WERI-Rb-1 (cell line): Measurements from ENCODE around the gene PRCP.

Experiments used
- DNase-seq: peaks from one replicate; pipeline ENCODE4 v3.0.0-alpha.2; 2020
- H3K27ac ChIP-seq: fragments of 250-450 bp; sonication (Bioruptor Pico); 2 replicates; pipeline ENCODE4 v1.5.1; 2020; ENCODE audit warnings: mild to moderate bottlenecking, moderate library complexity
- H3K27me3 ChIP-seq: fragments of 250-450 bp; sonication (Bioruptor Pico); 2 replicates; pipeline ENCODE4 v1.5.1; 2021; ENCODE audit warnings: mild to moderate bottlenecking, low read depth, moderate library complexity; ENCODE audit not compliant: insufficient read depth, severe bottlenecking
- H3K36me3 ChIP-seq: fragments of 250-450 bp; sonication (Bioruptor Pico); 2 replicates; pipeline ENCODE4 v1.5.1; 2020; ENCODE audit warnings: mild to moderate bottlenecking, moderate library complexity
- H3K4me3 ChIP-seq: 2 replicates; pipeline ENCODE4 v1.5.1; 2011; ENCODE audit warnings: low read depth, mild to moderate bottlenecking, control low read depth, low read length
- H3K9me3 ChIP-seq: fragments of 250-450 bp; sonication (Bioruptor Pico); 2 replicates; pipeline ENCODE4 v1.5.1; 2021; ENCODE audit warnings: mild to moderate bottlenecking, moderate library complexity; ENCODE audit not compliant: severe bottlenecking
- TF ChIP-seq, protein P1 (sequence below): IDR thresholded peaks from 2 replicates; pipeline ENCODE4 v1.5.1; 2011; ENCODE audit warnings: low read depth, mild to moderate bottlenecking, control low read depth, inconsistent platforms, low read length

Gene PRCP

DNA sequence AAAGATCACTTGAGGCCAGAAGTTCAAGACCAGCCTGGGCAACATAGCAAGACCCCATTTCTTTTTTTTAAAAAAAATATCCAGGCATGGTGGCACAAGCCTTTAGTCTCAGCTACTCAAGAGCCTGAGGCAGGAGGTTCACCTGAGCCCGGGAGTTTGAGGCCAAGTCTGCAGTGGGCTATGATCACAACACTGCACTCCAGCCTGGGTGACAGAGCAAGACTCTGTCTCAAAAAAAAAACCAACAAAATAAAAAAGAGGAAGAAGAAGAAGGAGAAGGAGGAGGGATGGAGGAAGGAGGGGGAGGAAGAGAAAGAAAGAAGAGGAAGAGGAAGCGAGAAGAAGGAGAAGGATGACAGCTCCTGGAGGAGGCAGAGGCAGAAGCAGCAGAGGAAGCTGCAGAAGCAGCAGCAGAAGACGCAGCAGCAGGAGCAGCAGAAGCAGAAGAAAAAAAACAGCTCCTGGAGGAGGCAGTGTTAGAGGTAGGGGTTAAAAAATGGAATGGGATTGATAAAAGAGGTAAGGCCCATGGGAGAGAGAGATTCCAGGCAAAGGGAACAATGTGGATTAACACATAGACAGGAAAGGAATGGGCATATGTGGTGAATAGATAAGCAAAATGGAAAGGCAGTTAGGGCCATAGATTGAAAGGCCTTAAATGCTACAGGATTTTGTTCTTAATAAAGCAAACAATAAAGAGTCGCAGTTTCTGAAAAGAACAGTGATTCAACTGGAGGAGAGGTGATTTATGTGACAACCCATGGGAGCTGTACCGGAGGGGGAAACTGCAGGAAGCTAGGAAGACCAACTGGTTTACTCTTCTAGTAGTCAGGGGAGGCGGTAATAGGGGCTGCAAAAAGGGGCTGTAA is 10.9 kb downstream of the PRCP start:
- Histone ChIP-seq H3K27me3 (no peaks in the 10 kb centered on the region), H3K9me3 (no peaks in the 10 kb centered on the region), H3K36me3 (no peaks in the 10 kb centered on the region), H3K27ac (no peak overlapping the region), H3K4me3 (no peak overlapping the region)
- TF ChIP-seq, protein P1, sequence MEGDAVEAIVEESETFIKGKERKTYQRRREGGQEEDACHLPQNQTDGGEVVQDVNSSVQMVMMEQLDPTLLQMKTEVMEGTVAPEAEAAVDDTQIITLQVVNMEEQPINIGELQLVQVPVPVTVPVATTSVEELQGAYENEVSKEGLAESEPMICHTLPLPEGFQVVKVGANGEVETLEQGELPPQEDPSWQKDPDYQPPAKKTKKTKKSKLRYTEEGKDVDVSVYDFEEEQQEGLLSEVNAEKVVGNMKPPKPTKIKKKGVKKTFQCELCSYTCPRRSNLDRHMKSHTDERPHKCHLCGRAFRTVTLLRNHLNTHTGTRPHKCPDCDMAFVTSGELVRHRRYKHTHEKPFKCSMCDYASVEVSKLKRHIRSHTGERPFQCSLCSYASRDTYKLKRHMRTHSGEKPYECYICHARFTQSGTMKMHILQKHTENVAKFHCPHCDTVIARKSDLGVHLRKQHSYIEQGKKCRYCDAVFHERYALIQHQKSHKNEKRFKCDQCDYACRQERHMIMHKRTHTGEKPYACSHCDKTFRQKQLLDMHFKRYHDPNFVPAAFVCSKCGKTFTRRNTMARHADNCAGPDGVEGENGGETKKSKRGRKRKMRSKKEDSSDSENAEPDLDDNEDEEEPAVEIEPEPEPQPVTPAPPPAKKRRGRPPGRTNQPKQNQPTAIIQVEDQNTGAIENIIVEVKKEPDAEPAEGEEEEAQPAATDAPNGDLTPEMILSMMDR: no peak
- DNase-seq: no peak

DNA sequence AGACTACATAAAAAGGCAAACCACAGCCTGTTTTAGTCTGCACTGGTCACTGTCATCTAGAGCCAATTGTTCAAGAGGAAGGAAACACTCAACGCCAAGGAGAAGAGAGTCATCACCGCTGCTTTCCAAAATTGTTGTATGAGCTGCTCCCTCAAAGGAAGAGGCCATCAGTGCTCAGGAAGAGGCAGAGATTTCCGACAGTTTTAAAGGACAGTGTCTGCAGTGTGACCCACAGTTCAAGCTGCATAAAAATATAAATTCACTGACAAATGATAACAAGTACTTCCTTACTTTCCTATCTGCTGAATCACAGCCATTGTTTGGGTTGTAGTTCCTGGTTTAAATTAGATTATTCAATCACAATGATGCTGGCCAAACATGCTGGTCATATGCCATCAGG is 16.4 kb downstream of the PRCP start:
- no peaks in the 10 kb centered on the region for H3K36me3 ChIP-seq
- H3K27ac ChIP-seq: no peak overlapping the region
- DNase-seq: no peak
- TF ChIP-seq, protein P1: no peak
- no peak overlapping the region for H3K4me3 ChIP-seq
- peaks cover 5% of the 10 kb centered on the region for H3K9me3 ChIP-seq
- no peaks in the 10 kb centered on the region for H3K27me3 ChIP-seq

DNA sequence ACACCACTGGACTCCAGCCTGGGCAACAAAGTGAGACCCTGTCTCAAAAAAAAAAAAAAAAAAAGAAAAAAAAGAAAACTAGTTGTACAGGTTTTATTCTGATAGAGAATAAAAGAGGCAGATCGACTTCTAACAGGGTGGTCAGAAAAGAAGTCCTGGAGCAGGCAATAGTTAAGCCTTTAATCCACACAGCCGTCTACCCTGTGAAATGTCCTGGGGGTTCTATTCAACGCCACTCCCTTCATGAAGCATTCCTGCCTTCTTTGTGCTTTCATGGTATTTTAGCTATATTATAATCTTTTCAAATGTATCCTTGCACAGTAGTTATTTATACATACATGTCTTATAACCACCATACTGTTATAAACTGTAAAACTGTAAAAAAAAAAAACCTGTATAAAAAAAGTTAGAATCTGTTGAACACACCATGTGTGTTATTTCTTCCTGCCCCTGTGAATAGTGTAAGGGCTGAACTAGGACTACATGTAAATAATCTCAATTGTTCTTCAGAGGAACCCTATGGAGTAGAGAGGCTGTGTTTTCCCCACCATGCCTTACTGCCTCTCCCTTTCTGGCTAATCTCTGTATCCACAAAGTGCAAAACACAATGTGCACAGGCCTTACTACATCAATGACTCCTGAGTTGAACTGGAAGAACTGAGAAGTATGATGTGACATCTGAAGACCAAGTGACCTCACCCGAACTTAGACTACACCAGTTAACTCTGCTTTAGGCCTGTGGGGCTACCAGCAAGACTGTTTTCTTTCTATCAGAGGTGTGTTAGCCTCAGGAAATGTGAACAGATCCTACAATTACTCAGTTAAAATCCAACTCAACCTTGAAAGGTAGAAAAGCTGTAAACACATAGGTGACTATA is 25.3 kb downstream of the PRCP start:
- TF ChIP-seq, protein P1: no peak
- Histone ChIP-seq H3K27ac (no peak overlapping the region), H3K4me3 (no peak overlapping the region), H3K9me3 (no peaks in the 10 kb centered on the region), H3K36me3 (no peaks in the 10 kb centered on the region), H3K27me3 (no peaks in the 10 kb centered on the region)
- no peak for DNase-seq

DNA sequence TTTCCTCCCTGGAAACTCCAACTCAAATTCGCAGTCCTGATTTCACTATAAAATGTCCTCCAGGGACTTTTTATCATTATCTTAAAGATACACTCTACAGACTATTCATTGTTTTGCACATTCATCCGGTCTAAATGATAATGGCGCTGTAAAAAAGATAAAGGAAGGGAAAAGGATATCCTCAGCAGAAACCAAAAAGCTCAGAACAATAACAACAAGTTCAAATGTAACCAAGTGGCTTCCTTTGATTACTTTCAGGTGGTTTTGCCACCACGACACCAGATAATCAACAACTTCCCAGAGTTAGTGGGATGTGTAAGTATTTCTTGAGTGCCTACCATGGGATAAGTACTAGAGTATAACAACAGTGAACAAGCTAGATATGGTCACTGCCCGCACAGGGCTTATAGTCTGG is 26.3 kb downstream of the PRCP start:
- TF ChIP-seq, protein P1: no peak
- Histone ChIP-seq H3K4me3 (no peak overlapping the region), H3K36me3 (no peaks in the 10 kb centered on the region), H3K27ac (no peak overlapping the region), H3K27me3 (no peaks in the 10 kb centered on the region), H3K9me3 (no peaks in the 10 kb centered on the region)
- no peak for DNase-seq

DNA sequence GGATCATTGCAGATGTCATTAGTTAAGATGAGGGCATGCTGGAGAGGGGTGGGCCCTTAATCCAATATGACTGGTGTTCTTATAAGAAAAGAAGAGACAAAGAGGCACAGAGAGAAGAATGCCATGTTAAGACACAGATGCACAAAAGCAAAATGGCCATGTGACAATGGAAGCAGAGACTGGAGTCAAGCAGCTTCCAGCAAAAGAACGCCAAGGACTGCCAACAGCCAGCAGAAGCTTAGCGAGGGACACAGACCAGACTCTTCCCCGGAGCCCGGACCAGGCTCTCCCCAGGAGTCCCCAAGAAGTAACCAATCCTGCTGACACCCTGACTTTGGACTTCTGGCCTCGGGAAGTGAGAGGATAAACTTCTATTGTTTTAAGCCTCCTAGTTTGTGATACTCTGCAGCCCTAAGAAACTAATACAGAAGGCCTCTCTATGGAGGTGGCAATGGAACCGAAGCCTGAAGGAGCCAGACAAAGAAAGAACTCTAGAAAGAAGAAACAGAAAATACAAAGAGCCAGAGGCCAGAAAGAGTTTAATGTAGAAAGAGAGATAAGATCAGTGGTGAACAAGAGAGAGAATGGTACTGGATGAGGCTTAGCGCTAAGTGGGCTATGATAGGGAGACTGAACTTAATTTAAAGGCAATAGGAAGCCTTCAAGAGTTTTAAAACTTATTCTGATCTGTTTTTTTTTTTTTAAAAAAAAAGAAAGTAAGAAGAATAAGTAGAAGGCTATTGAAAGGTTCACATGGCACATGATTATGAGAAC is 27.7 kb downstream of the PRCP start:
- Histone ChIP-seq H3K27ac (no peak overlapping the region), H3K9me3 (no peaks in the 10 kb centered on the region), H3K27me3 (no peaks in the 10 kb centered on the region), H3K4me3 (no peak overlapping the region), H3K36me3 (no peaks in the 10 kb centered on the region)
- no peak for DNase-seq
- TF ChIP-seq, protein P1: no peak
